Endothelial cell of umbilical vein (primary cell): ENCODE results near the gene LRRC61. TPM values are rescaled to one million over a fixed set of nuclear protein-coding genes. Genes with fewer than 3 reads are reported as not detected.

Experiments used
- BruUV-seq: library from RNA; stranded (reverse); fragments of 400-500 nt; replicated peaks from 2 replicates; lab custom pipeline; 2021; lab: Mats Ljungman, UMichigan
- CTCF ChIA-PET: fragments of 300-600, 350-600 bp; sonication (Branson Sonifier 250); formaldehyde crosslinking; loops from one replicate; lab custom pipeline; 2021; ENCODE audit warnings: antibody characterized with exemption, inconsistent platforms; lab: Charles Lee
- POLR2A ChIA-PET: fragments of 300-600, 350-600 bp; sonication (Branson Sonifier 250); formaldehyde crosslinking; loops from one replicate; lab custom pipeline; 2021; ENCODE audit warnings: antibody characterized with exemption, inconsistent platforms; lab: Charles Lee
- DNase-seq: peaks from one replicate; pipeline ENCODE4 v3.0.0-alpha.2; 2011; ENCODE audit warnings: low read depth, low spot score
- FAIRE-seq: peaks from 2 replicates; lab custom pipeline; 2011; peaks lifted over from hg19 to GRCh38; lab: Jason Lieb, UNC
- H2AFZ ChIP-seq: 2 replicates; pipeline ENCODE4 v1.6.0; 2012; ENCODE audit warnings: low read depth, low read length, control low read depth, inconsistent platforms
- H3K27ac ChIP-seq: 2 replicates; pipeline ENCODE4 v1.5.1; 2011; ENCODE audit warnings: low read depth, mild to moderate bottlenecking, control low read depth, low read length, moderate library complexity; ENCODE audit not compliant: insufficient read depth
- H3K27me3 ChIP-seq, 2 experiments: 2 replicates each; pipeline versions ENCODE4 v1.6.0 to v1.6.1; 2011; ENCODE audit warnings: low read length in 2 of 2, mixed read lengths in 1 of 2; ENCODE audit not compliant: control insufficient read depth in 2 of 2, insufficient read depth in 2 of 2
- H3K36me3 ChIP-seq, 2 experiments: 2 replicates in 1 of 2; 3 replicates in 1 of 2; pipeline ENCODE4 v1.5.1; 2011; ENCODE audit warnings: low read length in 2 of 2, mild to moderate bottlenecking in 1 of 2, moderate library complexity in 1 of 2; ENCODE audit not compliant: control insufficient read depth in 2 of 2, insufficient read depth in 2 of 2; ENCODE audit errors: extremely low read depth in 1 of 2
- H3K4me1 ChIP-seq: 3 replicates; pipeline ENCODE4 v1.5.1; 2011; ENCODE audit warnings: mild to moderate bottlenecking, low read length; ENCODE audit not compliant: control insufficient read depth, insufficient read depth; ENCODE audit errors: extremely low read depth
- H3K4me2 ChIP-seq: 2 replicates; pipeline ENCODE4 v1.6.1; 2011; ENCODE audit warnings: low read length, control low read depth, mixed read lengths; ENCODE audit not compliant: insufficient read depth
- H3K4me3 ChIP-seq, 3 experiments: fragments of 200-600 bp in 1 of 3; sonication (generic), shearing (Covaris generic) in 1 of 3; replicated peaks in 1 of 3; 2 replicates each; pipeline ENCODE4 v1.5.1; 2011 to 2016; ENCODE audit warnings: control low read depth in 3 of 3, low read length in 3 of 3, mild to moderate bottlenecking in 2 of 3, inconsistent platforms in 1 of 3, low read depth in 1 of 3, moderate library complexity in 1 of 3; ENCODE audit not compliant: insufficient read depth in 1 of 3
- H3K79me2 ChIP-seq: 2 replicates; pipeline ENCODE4 v1.6.0; 2012; ENCODE audit warnings: low read length, inconsistent platforms; ENCODE audit not compliant: control insufficient read depth, insufficient read depth
- H3K9ac ChIP-seq: replicated peaks from 2 replicates; pipeline ENCODE3; 2011; ENCODE audit warnings: low read length, control low read depth; ENCODE audit not compliant: insufficient read depth; ENCODE audit errors: extremely low read depth
- H3K9me1 ChIP-seq: replicated peaks from 3 replicates; pipeline ENCODE4 v1.6.0; 2011; ENCODE audit warnings: mild to moderate bottlenecking, low read length; ENCODE audit not compliant: control insufficient read depth, insufficient read depth; ENCODE audit errors: extremely low read depth
- H3K9me3 ChIP-seq: replicated peaks from 2 replicates; pipeline ENCODE4 v1.5.1; 2012; ENCODE audit warnings: low read length, inconsistent platforms; ENCODE audit not compliant: control insufficient read depth, insufficient read depth
- H4K20me1 ChIP-seq: replicated peaks from 2 replicates; pipeline ENCODE3; 2011; ENCODE audit warnings: mild to moderate bottlenecking, low read length; ENCODE audit not compliant: control insufficient read depth, insufficient read depth; ENCODE audit errors: extremely low read depth
- FOS ChIP-seq: IDR thresholded peaks from 2 replicates; pipeline ENCODE4 v1.6.1; 2011; ENCODE audit warnings: mild to moderate bottlenecking, low read length, moderate library complexity, borderline replicate concordance; ENCODE audit not compliant: insufficient read depth
- GATA2 ChIP-seq: IDR thresholded peaks from 2 replicates; pipeline ENCODE4 v1.7.0; 2011; ENCODE audit warnings: low read depth, mild to moderate bottlenecking, moderate library complexity, mixed read lengths, low read length; ENCODE audit not compliant: insufficient read length, insufficient read depth
- JUN ChIP-seq: IDR thresholded peaks from 2 replicates; pipeline ENCODE4 v1.6.1; 2011; ENCODE audit warnings: borderline replicate concordance, low read depth; ENCODE audit not compliant: insufficient read length, insufficient read depth
- MYC ChIP-seq: IDR thresholded peaks from one replicate; pipeline ENCODE4 v1.6.1; 2011; ENCODE audit warnings: mild to moderate bottlenecking, low read depth, low read length
- POLR2A ChIP-seq: IDR thresholded peaks from 2 replicates; pipeline ENCODE4 v1.6.1; 2012; ENCODE audit warnings: low read depth, mild to moderate bottlenecking, control low read depth, low read length
- POLR2AphosphoS5 ChIP-seq: IDR thresholded peaks from 2 replicates; pipeline ENCODE4 v1.6.1; 2012; ENCODE audit warnings: low read depth, mild to moderate bottlenecking, control low read depth, low read length, moderate library complexity; ENCODE audit not compliant: insufficient read depth
- dilution Hi-C: fragments of 300-500 bp; cut with MboI; formaldehyde crosslinking; loops from one replicate; pipeline ENCODE4 v1.15.0; 2019; ENCODE audit warnings: low sequenced_read_pairs; ENCODE audit not compliant: extremely low pct_ligation_motif_present
- intact Hi-C: fragments of 100-400 bp; cut with micrococcal nuclease; formaldehyde crosslinking; loops from one replicate; pipeline ENCODE4 v1.10.0; 2022
- polyA plus RNA-seq, 4 experiments: library from polyadenylated mRNA; depleted of rRNA in 3 of 4; stranded (reverse) in 3 of 4; unstranded in 1 of 4; fragments of >200 nt; gene quantifications; 2 replicates each; pipeline versions ENCODE4 v1.2.1 to v1.2.3, GENCODE V29; 2011 to 2012; ENCODE audit warnings: missing spikeins in 1 of 4
- total RNA-seq: library from RNA; stranded (reverse); gene quantifications from 2 replicates; pipeline ENCODE4 v1.2.3, GENCODE V29; 2021
- TF ChIP-seq, protein P1 (sequence below), 2 donors: IDR thresholded peaks; 1 replicate in 1 of 2; 2 replicates in 1 of 2; pipeline ENCODE4 v1.5.1; 2011; ENCODE audit warnings: low read length in 2 of 2, mild to moderate bottlenecking in 2 of 2, moderate library complexity in 2 of 2, control low read depth in 1 of 2, inconsistent platforms in 1 of 2, low read depth in 1 of 2; ENCODE audit not compliant: insufficient read depth in 1 of 2; ENCODE audit errors: extremely low read depth in 1 of 2
- TF ChIP-seq, protein P2 (sequence below): IDR thresholded peaks from 2 replicates; pipeline ENCODE4 v1.6.1; 2011; ENCODE audit not compliant: insufficient read depth, insufficient read length

Gene LRRC61
- total and polyA plus RNA-seq, 2 donors (not counting 3 experiments of a cell fraction or from before 2014, with no cell fraction given) = 0.72 TPM; not detected in 1

DNA sequence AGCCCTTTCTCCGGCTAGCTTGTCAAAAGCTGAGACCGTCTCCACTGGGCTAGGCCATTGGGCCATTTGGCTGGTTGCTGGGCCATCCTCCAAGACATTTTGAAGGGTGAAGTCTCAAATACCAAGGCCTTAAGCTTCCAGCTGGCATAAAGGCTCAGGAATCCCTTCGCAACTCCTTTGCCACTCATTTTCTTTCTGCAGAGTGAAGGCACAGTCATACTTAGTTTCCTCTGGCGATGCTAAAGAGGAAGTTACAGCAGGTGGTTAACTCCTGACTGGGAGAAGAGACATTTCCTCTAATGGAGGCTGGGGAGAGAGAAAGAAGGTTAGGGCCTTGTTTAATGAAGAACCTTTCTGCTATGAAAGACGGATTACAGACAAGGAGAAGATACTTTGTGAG is 40.7 kb downstream of the LRRC61 start:
- CTCF ChIA-PET = no interaction called here
- Histone ChIP-seq H4K20me1 (no peaks in the 10 kb centered on the region), H3K27ac (no peak overlapping the region), H3K27me3 (no peaks in the 10 kb centered on the region), H2AFZ (peak overlapping the region; percentile 28), H3K9me1 (no peaks in the 10 kb centered on the region), H3K79me2 (peaks cover 1% of the 10 kb centered on the region), H3K4me1 (peaks cover 13% of the 10 kb centered on the region), H3K36me3 (no peaks in the 10 kb centered on the region), H3K4me3 (no peak overlapping the region), H3K4me2 (no peak overlapping the region), H3K9ac (no peak overlapping the region), H3K9me3 (no peaks in the 10 kb centered on the region)
- DNase-seq (peak; percentile 37), FAIRE-seq (no peak)
- TF ChIP-seq, protein P1, sequence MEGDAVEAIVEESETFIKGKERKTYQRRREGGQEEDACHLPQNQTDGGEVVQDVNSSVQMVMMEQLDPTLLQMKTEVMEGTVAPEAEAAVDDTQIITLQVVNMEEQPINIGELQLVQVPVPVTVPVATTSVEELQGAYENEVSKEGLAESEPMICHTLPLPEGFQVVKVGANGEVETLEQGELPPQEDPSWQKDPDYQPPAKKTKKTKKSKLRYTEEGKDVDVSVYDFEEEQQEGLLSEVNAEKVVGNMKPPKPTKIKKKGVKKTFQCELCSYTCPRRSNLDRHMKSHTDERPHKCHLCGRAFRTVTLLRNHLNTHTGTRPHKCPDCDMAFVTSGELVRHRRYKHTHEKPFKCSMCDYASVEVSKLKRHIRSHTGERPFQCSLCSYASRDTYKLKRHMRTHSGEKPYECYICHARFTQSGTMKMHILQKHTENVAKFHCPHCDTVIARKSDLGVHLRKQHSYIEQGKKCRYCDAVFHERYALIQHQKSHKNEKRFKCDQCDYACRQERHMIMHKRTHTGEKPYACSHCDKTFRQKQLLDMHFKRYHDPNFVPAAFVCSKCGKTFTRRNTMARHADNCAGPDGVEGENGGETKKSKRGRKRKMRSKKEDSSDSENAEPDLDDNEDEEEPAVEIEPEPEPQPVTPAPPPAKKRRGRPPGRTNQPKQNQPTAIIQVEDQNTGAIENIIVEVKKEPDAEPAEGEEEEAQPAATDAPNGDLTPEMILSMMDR (IDR thresholded peaks at IDR 0.05; ENCODE audit: extremely low read depth in 1 of 2, insufficient read depth in 1 of 2, low read depth in 1 of 2, low read length in 2 of 2) = no peak
- no peak for TF ChIP-seq JUN
- TF ChIP-seq, protein P2, sequence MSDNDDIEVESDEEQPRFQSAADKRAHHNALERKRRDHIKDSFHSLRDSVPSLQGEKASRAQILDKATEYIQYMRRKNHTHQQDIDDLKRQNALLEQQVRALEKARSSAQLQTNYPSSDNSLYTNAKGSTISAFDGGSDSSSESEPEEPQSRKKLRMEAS = no peak
- no peak for TF ChIP-seq GATA2
- TF ChIP-seq MYC = no peak
- TF ChIP-seq POLR2A = no peak
- peak; percentile 51 for TF ChIP-seq FOS
- no peak for TF ChIP-seq POLR2AphosphoS5
- POLR2A ChIA-PET = no interaction called here
- dilution Hi-C loops = no loop called here
- intact Hi-C loops = no loop called here
- BruUV-seq = no TSS peak
